H1 (cell line): ENCODE results near the gene EFEMP2. TPM values are rescaled to one million over a fixed set of nuclear protein-coding genes. Genes with fewer than 3 reads are reported as not detected.

Experiments used
- CHD2 ChIP-seq: IDR thresholded peaks from 2 replicates; pipeline ENCODE4 v1.6.1; 2012; ENCODE audit warnings: low read length, improper control_type of control experiment
- GTF2F1 ChIP-seq: IDR thresholded peaks from 2 replicates; pipeline ENCODE4 v1.6.1; 2012; ENCODE audit warnings: low read depth, low read length, improper control_type of control experiment, borderline replicate concordance
- KDM1A ChIP-seq: fragments of 200-600, 300-600 bp; sonication (generic); IDR thresholded peaks from 2 replicates; pipeline ENCODE4 v1.7.1; 2016; ENCODE audit warnings: mild to moderate bottlenecking, low read length, borderline replicate concordance
- RFX5 ChIP-seq: IDR thresholded peaks from 2 replicates; pipeline ENCODE4 v1.6.1; 2011; ENCODE audit warnings: low read depth, low read length, improper control_type of control experiment, borderline replicate concordance
- RNF2 ChIP-seq: fragments of 200-900, 300-1000 bp; sonication (generic); IDR thresholded peaks from 2 replicates; pipeline ENCODE4 v1.7.1; 2016; ENCODE audit warnings: borderline replicate concordance, low read depth, mild to moderate bottlenecking, antibody characterized with exemption, low read length; ENCODE audit not compliant: poor library complexity, severe bottlenecking; ENCODE audit errors: missing control alignments
- RXRA ChIP-seq: IDR thresholded peaks from 2 replicates; pipeline ENCODE4 v1.6.1; 2011; ENCODE audit warnings: low read depth, mild to moderate bottlenecking, low read length, moderate library complexity; ENCODE audit not compliant: insufficient read depth
- SP1 ChIP-seq: IDR thresholded peaks from 2 replicates; pipeline ENCODE4 v1.6.1; 2011; ENCODE audit warnings: low read depth, low read length
- SRF ChIP-seq: IDR thresholded peaks from 2 replicates; pipeline ENCODE4 v1.6.1; 2011; ENCODE audit warnings: mild to moderate bottlenecking, low read depth, low read length, moderate library complexity
- polyA plus RNA-seq, 7 experiments: library from polyadenylated mRNA; depleted of rRNA in 3 of 7; stranded (reverse) in 5 of 7; unstranded in 2 of 7; fragments of >200 nt in 5 of 7; fragments of 200-250 nt in 2 of 7; gene quantifications; 1 replicate in 5 of 7; 2 replicates in 1 of 7; 4 replicates in 1 of 7; pipeline versions ENCODE4 v1.2.1 to v1.2.3, GENCODE V29; 2011 to 2013; ENCODE audit warnings: missing spikeins in 2 of 7, mixed read lengths in 2 of 7
- total RNA-seq: library from RNA; stranded (reverse); fragmentation: NEBNext Ultra II Directional; extraction: Animal tissue kit (Norgen Biotek cat#: 25700); gene quantifications from 2 replicates; pipeline ENCODE4 v1.2.1, GENCODE V29; 2021
- TF ChIP-seq, protein P1 (sequence below), 3 experiments: IDR thresholded peaks; 1 replicate in 2 of 3; 2 replicates in 1 of 3; pipeline versions ENCODE4 v1.5.1 to v1.6.1; 2011; ENCODE audit warnings: low read length in 3 of 3, mild to moderate bottlenecking in 3 of 3, inconsistent platforms in 2 of 3, low read depth in 1 of 3, moderate library complexity in 1 of 3; ENCODE audit not compliant: insufficient read depth in 1 of 3; ENCODE audit errors: control extremely low read depth in 1 of 3
- TF ChIP-seq, protein P2 (sequence below): IDR thresholded peaks from 2 replicates; pipeline ENCODE4 v1.6.1; 2011; ENCODE audit warnings: low read depth, mild to moderate bottlenecking, low read length; ENCODE audit not compliant: insufficient read depth

The EFEMP2 gene
- total and polyA plus RNA-seq, 2 of the 8 experiments (the other 6 are each of a cell fraction or from before 2014, with no cell fraction given) = 8.8 to 17.2 TPM

DNA sequence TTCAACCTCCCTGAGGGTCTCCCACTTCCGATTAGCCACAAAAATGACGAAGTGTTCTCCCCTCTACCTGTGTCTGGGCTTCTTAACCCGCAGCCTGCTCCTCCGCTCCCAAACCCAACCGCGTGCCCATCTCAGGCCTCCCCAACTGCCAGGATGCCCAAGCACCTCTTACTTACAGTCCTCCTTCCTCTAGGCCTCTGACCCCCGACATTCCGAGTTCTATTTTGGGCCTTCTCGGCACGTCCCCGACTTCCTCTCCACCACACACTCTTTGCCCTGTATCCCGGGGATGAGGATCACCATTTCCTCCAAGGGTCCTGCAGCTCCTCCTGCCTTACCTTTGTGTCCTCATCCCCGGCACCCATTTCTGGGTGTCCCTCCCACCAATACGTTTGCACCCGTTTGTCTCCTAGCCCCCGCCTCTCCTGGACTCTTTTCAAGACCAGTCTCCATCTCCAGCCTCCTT lies 12.8 kb downstream of the EFEMP2 start (continued):
- TF ChIP-seq GTF2F1 = no peak
- no peak for TF ChIP-seq RFX5
- TF ChIP-seq RNF2 = no peak
- TF ChIP-seq, protein P1, sequence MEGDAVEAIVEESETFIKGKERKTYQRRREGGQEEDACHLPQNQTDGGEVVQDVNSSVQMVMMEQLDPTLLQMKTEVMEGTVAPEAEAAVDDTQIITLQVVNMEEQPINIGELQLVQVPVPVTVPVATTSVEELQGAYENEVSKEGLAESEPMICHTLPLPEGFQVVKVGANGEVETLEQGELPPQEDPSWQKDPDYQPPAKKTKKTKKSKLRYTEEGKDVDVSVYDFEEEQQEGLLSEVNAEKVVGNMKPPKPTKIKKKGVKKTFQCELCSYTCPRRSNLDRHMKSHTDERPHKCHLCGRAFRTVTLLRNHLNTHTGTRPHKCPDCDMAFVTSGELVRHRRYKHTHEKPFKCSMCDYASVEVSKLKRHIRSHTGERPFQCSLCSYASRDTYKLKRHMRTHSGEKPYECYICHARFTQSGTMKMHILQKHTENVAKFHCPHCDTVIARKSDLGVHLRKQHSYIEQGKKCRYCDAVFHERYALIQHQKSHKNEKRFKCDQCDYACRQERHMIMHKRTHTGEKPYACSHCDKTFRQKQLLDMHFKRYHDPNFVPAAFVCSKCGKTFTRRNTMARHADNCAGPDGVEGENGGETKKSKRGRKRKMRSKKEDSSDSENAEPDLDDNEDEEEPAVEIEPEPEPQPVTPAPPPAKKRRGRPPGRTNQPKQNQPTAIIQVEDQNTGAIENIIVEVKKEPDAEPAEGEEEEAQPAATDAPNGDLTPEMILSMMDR (IDR thresholded peaks at IDR 0.05; ENCODE audit: control extremely low read depth in 1 of 3, insufficient read depth in 1 of 3, low read depth in 1 of 3, low read length in 3 of 3) = no peak
- 0 out of 2 replicates have a peak, but pooled peaks have one; percentile 39 for TF ChIP-seq CHD2
- no peak for TF ChIP-seq KDM1A
- no peak for TF ChIP-seq RXRA
- TF ChIP-seq, protein P2, sequence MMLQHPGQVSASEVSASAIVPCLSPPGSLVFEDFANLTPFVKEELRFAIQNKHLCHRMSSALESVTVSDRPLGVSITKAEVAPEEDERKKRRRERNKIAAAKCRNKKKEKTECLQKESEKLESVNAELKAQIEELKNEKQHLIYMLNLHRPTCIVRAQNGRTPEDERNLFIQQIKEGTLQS = no peak
- no peak for TF ChIP-seq SRF
- TF ChIP-seq SP1 = no peak
